GM19035 (cell line): ENCODE results near the gene CYB5A.
"Not testable (repeated sequence)": the region's sequence is repeated elsewhere in the genome, so short reads cannot be mapped to it uniquely, and the experiment has no call there.

ENCODE experiments used
- ATAC-seq: cut with Tn5 transposase; IDR thresholded peaks from one replicate; pipeline ENCODE4 v1.9.1; 2021; ENCODE audit not compliant: unreplicated experiment

The CYB5A gene

DNA sequence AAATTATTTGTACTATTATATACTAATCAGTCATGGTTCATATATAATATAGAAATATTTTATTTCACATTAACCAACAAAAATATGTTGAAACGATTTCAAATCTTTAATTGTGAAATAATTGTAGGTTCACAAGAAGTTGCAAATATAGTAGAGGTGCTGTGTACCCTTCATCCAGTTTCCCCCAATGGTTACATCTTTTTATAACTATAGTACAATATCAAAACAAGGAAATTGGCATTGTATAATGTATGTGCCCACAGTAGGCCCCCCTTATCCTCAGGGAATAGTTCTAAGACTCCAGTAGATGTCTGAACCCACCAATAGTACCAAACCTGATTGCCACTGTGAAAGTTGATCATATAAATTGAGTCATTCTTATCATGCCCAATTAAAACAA is 7.4 kb upstream of the CYB5A start:
- no peak for ATAC-seq

DNA sequence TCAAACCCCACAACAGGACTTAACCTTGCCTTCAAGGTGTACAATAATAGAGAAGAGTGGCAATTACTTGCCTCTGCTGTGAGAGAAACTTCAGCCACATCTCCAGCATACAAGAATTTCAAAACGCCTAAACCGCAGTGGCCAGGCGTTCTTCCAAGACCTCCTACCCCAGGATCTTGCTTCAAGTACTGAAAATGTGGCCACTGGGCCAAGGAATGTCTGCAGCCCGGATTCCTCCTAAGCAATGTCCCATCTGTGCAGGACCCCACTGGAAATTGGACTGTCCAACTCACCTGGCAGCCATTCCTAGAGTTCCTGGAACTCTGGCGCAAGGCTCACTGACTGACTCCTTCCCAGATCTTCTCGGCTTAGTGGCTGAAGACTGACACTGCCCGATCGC is 2.8 kb upstream of the CYB5A start:
- no peak for ATAC-seq

DNA sequence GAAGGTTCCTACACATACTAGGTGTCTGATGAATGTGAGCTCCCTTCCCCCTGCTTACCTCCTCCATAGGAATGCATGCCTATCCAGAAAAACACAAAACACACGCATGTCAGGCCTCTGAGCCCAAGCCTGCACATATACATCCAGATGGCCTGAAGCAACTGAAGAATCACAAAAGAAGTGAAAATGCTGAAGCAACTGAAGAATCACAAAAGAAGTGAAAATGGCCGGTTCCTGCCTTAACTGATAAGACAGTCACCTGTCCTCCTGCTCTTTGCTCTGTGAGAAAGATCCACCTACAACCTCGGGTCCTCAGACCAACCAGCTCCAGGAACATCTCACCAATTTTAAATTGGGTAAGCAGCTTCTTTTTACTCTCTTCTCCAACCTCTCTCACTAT is 1.2 kb upstream of the CYB5A start:
- ATAC-seq, result not testable (repeated sequence)

DNA sequence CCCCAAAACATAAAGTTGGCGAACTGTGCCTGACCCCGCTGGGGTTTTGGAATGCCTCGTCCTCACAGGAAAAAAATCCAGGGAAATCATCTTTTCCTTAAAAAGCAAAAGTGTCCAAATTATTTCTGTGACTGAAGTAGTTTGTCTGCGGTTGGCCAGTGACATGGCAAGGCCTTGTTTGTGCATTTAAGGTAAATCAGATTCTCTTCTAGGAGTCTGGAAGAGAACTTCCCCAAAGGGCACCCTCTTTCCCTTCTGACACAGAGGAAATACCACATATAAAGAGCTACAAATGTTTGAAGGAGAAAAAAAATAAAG is 737 bp upstream of the CYB5A start:
- ATAC-seq, result no peak

DNA sequence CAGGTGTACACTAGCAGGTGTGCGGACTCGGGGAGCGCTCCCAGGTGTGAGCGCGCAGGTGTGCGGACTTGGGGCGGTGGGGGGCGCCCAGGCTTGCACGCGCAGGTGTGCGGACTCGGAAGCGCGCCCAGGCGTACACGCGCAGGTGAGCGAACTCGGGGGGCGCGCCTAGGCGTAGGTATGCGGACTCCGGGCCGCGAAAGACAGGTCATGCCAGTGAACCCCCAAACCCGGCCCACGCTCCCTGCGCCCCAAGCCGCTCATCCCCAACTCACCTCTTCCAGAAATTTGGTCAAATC is 342 bp downstream of the CYB5A start:
- no peak for ATAC-seq

DNA sequence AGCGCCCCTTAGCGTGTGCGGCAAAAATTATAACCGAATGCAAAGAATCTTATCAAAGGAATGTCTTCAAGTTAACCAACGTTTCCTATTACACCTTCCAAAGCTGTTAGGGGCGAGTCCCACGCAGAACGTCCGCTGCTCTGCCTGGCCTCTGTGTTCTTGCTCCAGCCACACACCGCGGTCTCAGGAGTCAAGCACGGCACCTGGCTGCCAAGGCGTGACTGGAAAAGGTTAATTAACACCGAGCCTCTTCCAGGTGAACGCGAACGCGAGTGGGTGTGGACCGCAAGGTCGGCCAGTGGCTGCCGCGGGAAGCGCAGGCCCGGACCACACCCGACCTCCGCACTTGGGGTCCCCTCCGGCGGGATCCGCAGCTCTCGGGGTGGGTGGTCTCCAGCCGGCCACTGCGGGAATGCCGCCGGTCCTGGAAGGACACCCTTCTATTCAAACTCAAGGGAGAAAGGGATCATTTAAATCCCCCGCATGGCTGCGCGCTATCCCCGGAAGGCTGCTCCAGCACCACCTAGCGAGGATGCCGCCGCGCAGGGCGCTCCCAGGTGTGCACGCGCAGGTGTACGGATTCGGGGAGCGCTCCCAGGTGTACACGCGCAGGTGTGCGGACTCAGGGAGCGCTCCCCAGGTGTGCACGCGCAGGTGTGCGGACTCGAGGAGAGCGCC is 830 bp downstream of the CYB5A start:
- ATAC-seq, result no peak

DNA sequence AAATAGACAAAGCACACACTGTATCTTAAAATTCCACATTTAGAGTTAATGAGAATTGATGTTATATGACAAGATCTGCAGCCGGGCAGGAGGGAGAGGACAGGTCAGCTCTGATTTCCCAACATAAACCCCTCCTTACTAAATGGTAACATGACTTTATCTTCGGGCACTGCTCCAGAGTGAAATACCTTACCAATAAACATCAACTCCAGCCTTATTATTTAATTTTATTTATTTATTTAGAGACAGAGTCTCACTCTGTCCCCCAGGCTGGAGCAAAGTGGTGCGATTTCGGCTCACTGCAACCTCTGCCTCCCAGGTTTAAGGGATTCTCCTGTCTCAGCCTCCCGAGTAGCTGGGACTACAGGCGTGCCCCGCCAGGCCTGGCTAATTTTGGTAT is 1.7 kb downstream of the CYB5A start:
- ATAC-seq, result no peak

DNA sequence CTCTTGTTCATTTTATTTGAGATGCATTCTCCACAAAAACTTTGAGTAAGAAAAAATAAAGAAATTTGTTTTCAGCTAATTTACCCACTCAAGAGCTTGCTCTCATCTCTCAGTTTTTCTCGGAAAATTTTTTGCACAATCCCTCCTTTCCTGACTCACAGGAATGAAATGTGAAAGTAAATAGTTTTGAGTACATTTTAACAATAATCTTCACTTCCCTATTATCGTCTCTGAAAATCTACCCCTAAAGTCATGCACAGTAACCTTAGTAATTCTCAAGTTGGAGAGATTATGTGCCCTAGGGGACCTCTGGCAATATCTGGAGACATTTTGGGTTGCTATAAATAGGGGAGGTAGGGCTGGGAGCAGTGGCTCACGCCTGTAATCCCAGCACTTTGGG is 2.6 kb downstream of the CYB5A start:
- ATAC-seq, result no peak

DNA sequence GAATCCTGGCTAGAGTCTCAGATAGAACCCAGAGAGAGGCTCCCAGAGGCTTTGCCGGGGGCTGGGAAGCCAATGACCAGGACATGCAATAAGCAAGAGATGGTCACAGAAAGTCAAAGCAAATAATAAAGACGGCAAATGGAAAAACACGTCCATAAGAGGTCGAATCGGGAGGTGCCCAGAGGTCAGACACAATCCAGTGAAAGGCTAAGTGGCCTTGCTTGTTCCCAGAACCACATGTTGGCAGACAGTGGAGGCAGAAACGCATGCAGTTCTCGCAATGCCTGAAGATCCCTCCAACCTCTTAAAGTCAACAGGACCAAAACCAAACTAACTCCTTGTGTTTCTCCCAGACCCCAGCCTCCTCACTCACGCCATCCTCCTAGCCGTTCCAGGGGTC is 3.0 kb downstream of the CYB5A start:
- ATAC-seq, result no peak

DNA sequence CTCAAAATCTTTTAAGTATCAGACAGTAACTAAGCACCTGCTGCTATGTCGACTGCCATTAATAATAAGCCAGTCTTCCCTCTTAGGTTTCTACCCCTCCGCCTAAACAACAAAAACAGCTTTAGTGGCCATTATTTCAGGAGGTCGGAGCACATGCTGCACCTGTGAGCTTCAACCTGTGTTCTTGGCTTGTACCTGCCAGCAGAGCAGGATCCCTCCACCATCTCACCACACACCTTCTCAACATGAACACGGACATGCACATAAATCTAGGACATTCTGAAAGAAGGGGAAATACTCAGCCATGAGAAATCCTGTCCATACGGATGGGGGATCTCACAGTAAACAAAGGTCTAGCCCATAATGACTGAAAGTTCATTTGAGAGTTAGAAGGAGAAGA is 3.7 kb downstream of the CYB5A start:
- ATAC-seq, result no peak

DNA sequence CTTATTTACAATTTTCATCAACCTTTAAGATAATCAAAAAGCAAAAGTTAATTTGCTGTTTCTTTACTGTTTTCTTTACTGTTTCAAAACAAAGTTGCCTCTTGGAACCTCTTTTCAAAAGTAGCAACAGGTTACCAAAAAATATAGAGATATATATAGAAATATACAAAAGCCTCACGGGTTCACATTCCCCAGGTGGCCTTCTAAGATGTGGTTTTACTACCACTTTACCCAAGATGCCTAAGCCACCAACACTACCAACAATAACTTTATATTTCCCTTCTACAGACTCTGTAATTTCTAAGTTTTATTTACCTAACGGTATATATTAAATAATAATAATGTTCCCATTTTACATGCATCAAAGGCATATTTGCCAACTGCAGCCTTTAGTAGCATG is 4.9 kb downstream of the CYB5A start:
- no peak for ATAC-seq

DNA sequence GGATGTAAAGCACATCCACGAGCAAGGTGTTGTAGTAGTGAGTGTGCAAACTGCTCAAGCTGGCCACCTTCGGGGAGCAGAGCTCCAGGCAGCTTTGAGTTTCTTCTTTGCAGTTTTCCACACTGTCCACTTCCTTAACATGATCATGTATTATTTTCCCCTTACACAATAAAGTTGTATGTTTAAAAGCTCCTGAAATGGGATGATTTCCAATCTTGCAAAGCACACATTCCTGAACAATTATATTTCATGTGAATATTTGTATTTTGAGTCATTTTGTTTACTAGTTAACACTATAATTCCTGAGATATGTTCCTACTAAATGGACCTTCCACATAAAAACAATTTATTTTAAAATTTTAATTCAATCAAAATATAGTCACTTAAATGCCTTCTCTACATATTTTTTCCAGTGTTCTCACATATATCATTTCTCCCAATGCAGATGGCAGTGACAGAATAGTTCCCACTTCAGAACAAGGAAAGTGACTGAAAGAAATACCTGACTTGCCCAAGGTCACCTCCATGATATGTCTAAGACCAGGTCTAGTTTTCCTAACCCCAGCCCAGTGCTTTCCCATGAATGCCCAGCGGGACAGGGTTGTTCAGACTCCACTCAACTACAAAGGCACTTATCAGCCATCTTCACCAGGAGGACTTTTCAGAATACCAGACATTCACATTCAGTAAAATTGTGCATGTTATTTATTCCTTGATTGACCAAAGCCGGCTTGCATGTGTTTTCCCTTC is 5.5 kb downstream of the CYB5A start:
- no peak for ATAC-seq

DNA sequence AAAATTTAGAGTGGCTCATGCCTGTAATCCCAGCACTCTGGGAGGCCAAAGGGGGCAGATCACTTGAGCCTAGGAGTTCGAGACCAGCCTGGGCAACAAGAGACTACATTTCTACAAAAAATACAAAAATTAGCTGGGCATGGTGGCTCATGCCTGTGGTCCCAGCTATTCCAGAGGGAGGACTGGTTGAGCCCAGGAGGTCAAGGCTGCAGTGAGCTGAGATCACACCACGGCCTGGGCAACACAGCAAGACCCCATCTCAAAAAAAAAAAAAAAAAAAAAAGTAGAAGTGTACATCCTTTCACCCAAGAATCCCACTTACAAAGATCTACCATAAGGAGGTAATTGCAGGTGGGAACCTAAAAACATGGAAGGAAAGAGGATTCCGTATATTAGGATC is 6.2 kb downstream of the CYB5A start:
- ATAC-seq, result not testable (repeated sequence)

DNA sequence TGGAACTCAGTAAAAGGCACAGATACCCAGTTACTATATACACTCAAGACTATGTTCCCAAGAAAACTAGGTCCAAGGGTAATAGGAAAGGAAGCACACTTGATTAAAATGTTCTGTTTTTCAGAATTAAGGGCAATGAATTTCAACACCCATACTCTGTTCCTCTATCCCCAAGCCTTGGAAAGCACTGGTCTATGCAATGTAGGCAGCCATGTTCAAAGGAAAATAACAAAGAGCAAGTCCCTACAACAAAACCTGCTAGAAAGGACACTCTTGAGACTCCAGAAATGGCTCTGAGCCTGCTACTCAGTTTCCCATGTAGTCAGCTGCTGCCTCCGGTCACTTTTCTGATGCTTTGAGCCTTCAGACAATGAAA is 6.8 kb downstream of the CYB5A start:
- no peak for ATAC-seq

DNA sequence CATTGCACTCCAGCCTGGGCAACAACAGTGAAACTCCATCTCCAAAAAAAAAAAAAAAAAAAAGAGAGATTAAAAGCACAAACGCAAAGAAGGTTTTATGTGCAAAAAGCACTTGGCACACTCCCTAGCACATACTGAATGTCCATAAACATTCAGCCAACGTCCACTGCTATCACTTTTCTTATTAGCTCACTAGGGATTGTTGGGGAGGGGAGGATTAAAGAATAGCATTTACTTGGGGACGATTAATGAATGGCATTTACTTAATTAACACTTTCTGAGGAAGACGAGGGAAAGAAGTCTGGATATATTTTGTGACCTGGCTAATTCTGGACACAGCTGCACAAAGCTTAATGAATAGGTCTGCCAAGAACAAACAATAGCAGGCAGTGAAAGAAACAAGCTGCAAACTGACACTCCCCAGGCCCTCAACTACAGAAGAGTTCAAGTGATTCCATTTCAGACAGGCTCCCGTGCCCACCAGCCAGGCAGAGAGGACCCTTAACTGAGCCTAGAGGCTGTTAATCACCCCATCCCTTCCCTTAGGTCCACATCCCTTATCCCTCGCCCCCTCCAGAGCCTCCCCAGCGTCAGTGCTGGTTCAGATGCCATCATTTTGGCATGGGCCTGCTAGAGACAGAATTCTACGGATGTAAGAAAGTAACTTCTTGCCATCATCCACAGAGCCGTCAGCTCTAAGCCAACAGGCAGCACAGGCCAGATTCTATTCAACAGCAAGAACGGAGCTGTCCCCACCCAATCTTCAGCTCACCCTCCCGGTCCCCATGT is 7.4 kb downstream of the CYB5A start:
- ATAC-seq, result no peak

DNA sequence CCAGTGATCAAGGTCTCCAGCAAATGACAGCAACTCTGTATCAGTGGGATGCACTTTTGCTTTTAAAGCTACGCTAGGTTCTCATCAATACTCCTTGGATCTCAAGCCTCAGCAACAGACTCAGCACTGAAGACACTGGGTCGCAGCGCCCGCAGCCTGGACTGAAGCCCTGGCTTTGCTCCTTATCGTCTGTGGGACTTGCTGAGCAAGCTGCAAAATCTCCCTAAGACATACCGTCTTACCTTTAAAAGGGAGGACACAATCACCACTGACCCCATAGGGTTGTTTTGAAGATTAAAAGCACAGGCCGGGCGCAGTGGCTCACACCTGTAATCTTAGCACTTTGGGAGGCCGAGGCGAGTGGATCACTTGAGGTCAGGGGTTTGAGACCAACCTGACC is 8.1 kb downstream of the CYB5A start:
- ATAC-seq, result no peak

DNA sequence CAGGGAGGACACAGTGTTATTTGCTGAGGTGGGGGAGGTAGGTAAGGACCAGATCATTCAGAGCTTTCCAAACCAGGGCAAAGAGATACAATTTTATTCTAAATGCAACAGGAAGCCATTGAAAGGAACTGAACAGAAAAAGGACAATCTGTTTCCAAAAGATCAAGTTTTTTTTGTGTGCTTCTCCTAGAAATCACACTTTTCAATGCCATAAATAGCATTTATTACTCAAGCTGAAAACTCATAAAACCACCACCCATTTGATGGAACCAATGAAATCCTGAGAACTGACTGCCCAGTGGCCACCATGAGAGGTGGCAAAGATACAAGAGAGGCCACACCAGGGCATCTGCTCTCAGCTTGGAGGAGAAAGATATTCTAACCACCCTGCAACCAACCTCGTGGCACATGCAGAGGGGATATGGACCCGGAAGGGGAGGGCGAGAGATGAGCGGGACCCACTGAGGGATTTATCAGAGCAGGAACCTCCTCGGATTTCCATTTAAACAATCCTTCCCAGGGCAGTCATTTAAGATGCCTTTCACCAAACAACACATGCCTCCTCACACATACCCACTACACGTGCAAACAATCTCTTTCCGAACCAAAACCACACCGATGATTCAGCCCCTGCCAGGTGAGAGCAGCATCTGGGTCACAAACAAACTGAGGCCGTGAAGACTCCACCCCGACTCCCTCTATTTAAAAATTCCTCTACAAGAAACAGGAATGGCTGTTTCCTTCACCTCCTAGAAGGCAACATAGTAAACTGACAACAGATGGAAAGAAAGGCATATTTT is 8.8 kb downstream of the CYB5A start:
- ATAC-seq, result no peak

DNA sequence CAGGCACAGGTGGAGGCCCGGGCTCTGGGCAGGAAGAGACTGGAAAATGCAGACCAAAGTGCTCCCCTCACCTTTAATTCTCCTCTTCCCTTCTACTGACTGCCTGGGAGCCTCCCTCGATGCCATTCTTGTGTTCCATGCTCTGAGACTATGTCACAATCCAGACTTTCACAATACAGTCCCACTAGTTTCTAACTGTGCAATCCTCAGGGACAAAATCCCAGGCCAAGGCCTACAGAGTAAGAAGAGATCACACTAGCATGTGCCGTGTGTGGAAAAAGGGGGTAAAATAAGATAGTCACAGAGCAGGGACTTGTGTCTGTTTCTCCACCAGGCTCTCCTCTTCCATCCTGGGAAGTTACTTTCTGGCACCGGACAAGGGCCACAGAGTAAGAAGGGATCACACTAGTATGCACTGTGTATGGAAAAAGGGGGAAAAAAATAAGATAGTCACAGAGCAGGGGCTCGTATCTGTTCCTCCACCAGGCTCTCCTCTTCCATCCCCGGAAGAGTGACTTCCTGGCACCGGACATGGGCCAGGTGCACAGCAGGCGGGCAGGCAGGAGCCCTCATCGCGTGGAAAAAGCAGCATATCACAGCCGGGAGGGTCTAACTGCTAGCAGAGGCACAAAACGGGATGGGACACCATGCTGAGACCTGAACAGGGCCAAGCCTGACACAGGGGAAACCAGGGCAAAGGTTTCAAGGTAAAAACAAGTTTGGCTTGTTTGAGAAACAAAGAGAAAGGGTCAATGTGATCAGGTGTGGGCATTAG is 9.6 kb downstream of the CYB5A start:
- no peak for ATAC-seq

DNA sequence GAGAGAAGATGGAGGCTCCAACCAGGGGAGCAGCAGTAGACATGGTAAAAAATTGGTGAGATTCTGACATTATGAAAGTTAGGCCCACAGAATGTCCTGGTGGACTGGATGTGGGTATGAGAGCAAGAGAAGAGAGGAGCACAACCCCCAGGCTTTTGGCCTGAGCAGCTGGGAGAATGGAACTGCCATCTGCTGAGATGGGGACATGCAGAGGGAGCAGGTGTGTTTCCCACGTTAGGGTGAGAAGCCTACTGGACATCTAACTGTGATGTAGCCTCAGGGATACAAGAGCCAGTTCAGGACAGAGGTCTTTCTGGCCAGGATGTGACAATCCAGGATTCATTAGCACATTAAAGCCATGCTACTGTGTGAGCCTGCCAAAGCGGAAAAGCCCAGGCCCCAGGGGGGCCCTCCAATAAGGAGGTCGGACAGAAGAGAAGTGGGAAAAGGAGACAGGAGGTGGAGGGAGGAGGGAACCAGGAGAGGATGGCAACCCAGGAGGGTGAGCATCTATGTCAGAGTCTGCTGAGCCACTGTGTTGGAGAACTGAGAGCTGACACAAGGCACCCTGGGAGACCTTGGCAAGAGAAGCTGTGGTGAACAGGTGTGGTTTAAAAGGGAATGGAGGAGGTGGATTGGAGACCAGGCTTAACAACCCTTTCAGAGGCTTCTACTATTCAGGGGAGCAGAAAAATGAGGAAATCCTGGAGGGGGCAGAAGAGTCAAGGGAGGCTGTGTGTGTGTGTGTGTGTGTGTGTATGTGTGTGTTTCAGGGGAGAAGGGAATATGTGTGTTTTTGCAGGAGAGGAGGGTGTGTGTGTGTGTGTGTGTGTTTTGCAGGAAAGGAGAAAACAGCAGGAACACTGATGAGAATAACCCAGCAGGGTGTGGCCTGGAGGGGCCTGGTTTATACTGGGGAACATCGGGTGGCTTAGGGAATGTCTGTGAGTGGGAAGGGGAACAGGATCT is 10.5 kb downstream of the CYB5A start:
- ATAC-seq, result no peak

DNA sequence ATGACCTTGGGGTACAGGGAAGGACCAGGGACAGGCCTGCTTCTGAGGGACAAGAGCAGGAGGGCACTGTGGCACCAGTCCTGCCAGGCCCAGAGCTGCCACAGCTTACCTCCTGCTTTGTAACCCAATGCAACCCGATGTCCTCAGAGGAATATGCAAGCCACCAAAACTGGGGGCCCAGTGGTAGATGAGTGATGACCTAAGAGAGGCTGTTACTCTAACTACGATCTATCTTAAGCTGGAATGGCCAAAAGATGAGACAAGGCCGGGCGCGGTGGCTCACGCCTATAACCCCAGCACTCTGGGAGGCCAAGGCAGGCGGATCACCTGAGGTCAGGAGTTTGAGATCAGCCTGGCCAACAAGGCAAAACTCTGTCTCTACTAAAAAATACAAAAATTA is 12.8 kb downstream of the CYB5A start:
- ATAC-seq, result no peak
